ENCODE results near the gene NKG7.

DNA sequence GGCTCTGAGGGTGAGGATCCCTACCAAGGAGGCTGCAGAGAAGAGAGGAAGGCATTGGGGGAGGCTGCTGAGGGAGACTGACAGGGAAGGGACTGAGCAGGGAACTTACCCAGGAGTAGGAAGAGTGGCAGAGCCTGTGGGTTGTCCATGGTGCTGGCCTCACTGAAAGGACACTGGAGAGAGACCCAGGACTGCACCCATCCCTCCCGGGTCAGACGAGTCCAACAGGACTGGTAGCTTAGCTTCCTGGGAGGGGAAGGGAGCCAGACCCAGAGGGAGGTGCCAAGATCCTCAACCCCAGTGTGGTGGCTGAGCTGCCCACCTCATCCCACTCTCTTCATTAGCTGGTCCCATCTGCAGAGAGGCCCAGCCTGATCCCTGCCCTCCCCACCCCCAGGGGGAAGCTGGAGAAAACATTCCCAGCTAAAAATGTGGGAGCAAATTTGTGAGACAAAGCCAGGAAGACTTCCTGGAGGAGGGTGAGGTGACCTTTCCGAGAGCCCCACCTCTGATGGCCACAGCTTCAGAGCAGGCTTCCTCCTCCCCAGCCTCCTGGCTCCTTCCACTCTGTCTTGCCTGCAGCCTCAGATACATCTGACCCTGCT, 30.4 kb downstream of the NKG7 start, which contains the start of gene VSIG10L:
- TF ChIP-seq POLR2A (IDR thresholded peaks at IDR 0.05; ENCODE audit: low read length) = no peak
- TF ChIP-seq GATA1 (IDR thresholded peaks at IDR 0.05; ENCODE audit: low read depth, low read length) = no peak
